K562 treated with DMSO at 1 percent for 4 hours (cell line): Measurements from ENCODE around the gene LGALS13. TPM values are rescaled to one million over a fixed set of nuclear protein-coding genes. Genes with fewer than 3 reads are reported as not detected.

ENCODE experiments used
- total RNA-seq: library from RNA; unstranded; fragments of 300-600 nt; gene quantifications from 2 replicates; pipeline ENCODE4 v1.2.3, GENCODE V29; 2022; ENCODE audit not compliant: insufficient read depth

The LGALS13 gene
- 6.6 TPM in 1 of 2 replicates, not detected in the other for total RNA-seq

DNA sequence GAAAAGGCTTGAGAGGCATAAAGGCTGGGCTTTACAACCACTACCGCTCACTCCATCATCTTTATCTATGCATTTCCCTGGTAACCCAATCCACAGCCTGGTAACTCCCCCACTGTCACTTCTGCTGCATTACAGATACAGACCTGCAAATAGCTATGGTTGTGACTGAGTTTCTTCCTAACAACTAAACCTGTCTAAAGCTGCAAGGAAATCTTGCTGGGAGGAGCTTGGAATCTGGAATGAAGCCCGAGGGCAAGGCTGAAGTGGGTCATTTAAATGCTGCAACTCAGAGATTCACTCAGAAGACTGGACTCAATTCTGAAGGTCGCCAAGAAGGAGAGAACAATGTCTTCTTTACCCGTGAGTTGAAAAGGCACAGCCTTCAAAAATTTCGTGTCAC, at the start of gene LGALS13:
LGALS13 (plus strand) TSS at position 301 of the 400 bp plus-strand sequence; CDS start at position 346, 45 bp downstream.

GRCh38 chr19:39655613-39656012, 53.3 kb downstream of the LGALS13 start, which contains the start of gene LGALS16:
Gene LGALS16 (plus strand): TSS chr19:39655913. CDS start chr19:39655962, 49 bp downstream.

Other genes starting within 250 kb of the LGALS13 start
- 35.4 and 44.9 TPM in 2 replicates for gene PAF1, start 211.4 kb upstream of the LGALS13 start, total RNA-seq
- gene MED29, start 211.1 kb upstream of the LGALS13 start, total RNA-seq, result 16.7 and 17.5 TPM in 2 replicates
- 20.2 and 24.1 TPM in 2 replicates for gene ZFP36, start 195.7 kb upstream of the LGALS13 start, total RNA-seq
- gene PLEKHG2, start 189.9 kb upstream of the LGALS13 start, total RNA-seq, result 4.4 and 20.7 TPM in 2 replicates
- 9,929 and 11,096 TPM in 2 replicates for gene RPS16, start 166.6 kb upstream of the LGALS13 start, total RNA-seq
- gene SUPT5H, start 156.9 kb upstream of the LGALS13 start, total RNA-seq, result 106 and 123 TPM in 2 replicates
- gene TIMM50, start 121.7 kb upstream of the LGALS13 start, total RNA-seq, result 111 and 116 TPM in 2 replicates
- 0.81 TPM in 1 of 2 replicates, not detected in the other for gene DLL3, start 103.6 kb upstream of the LGALS13 start, total RNA-seq
- not detected in 2 replicates for gene SELENOV, start 87.4 kb upstream of the LGALS13 start, total RNA-seq
- 5.0 and 31.6 TPM in 2 replicates for gene EID2B, start 69.7 kb upstream of the LGALS13 start, total RNA-seq
- 16.5 and 18.2 TPM in 2 replicates for gene EID2, start 62.4 kb upstream of the LGALS13 start, total RNA-seq
- gene LGALS16, start 53.4 kb downstream of the LGALS13 start, total RNA-seq, result not detected in 2 replicates
- not detected in 2 replicates for gene LGALS14, start 102.0 kb downstream of the LGALS13 start, total RNA-seq
- gene CLC, start 135.5 kb downstream of the LGALS13 start, total RNA-seq, result not detected in 2 replicates
- not detected in 2 replicates for gene LEUTX, start 176.3 kb downstream of the LGALS13 start, total RNA-seq
- 5.6 and 7.8 TPM in 2 replicates for gene DYRK1B, start 231.6 kb downstream of the LGALS13 start, total RNA-seq
- 409 and 504 TPM in 2 replicates for gene FBL, start 243.9 kb downstream of the LGALS13 start, total RNA-seq